ENCODE results near the gene KLF3.
"Not testable (repeated sequence)": the region's sequence is repeated elsewhere in the genome, so short reads cannot be mapped to it uniquely, and the experiment has no call there.

KLF3 gene

DNA sequence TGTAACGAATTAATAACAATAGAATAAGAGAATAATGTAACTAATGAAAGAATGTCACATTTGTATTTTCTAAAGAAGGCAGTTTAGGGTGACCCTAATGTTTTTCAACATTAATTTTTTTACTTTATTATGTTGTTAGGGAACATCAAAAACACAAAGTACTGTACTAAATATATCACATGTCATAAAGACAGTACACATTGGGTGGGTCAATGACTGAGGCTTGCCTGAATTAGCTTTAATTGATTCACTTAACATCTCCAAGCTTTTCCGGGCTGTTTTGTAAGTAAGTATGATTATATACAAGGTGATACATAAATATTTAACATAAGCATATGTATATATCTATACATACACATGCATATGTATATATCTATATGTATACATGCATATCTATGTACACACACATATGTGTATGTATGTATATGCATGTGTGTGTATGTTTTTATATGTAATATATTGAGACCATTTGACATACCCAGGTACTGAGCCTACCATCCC is 43.4 kb upstream of the KLF3 start:
- DNase-seq (ENCODE audit: low spot score): no peak
- TF ChIP-seq, protein P1, sequence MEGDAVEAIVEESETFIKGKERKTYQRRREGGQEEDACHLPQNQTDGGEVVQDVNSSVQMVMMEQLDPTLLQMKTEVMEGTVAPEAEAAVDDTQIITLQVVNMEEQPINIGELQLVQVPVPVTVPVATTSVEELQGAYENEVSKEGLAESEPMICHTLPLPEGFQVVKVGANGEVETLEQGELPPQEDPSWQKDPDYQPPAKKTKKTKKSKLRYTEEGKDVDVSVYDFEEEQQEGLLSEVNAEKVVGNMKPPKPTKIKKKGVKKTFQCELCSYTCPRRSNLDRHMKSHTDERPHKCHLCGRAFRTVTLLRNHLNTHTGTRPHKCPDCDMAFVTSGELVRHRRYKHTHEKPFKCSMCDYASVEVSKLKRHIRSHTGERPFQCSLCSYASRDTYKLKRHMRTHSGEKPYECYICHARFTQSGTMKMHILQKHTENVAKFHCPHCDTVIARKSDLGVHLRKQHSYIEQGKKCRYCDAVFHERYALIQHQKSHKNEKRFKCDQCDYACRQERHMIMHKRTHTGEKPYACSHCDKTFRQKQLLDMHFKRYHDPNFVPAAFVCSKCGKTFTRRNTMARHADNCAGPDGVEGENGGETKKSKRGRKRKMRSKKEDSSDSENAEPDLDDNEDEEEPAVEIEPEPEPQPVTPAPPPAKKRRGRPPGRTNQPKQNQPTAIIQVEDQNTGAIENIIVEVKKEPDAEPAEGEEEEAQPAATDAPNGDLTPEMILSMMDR (IDR thresholded peaks at IDR 0.05; ENCODE audit: borderline replicate concordance, control extremely low read depth, extremely low read depth, insufficient read depth, missing control alignments): no peak
- in situ Hi-C loops (cut with MboI; ENCODE audit: low sequenced_read_pairs, unreplicated experiment): no loop called here

DNA sequence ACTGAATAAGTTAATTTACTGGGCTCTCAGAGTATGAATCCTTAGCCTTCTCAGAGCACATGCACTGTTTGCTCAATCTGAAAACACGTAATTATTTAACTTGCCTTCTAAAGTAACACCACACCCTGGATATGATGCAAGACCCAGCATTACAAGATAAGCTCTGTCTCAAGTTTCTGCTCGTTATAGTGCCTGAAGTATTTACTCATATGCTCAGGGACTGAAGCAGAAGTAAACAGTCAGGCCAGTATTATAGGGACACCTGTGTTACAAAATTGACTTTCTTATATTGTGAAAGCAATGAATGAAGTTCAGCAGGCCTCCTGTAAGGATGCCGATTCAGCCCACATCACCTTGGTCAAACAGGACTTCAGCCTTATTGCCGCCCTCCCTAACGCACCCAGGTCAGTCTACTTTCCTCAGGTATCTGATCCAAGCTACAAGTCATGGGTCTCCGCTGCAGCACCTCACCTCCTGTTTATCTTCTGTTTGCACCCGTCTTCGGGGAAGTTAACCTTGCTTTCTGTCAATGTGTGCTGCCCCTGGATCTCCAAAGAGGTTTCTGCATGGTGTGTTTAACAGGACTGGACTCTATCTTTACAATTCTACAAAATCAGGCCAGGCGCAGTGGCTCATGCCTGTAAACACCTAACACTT is 42.8 kb upstream of the KLF3 start:
- TF ChIP-seq, protein P1 (IDR thresholded peaks at IDR 0.05; ENCODE audit: borderline replicate concordance, control extremely low read depth, extremely low read depth, insufficient read depth, missing control alignments): no peak
- in situ Hi-C loops (cut with MboI; ENCODE audit: low sequenced_read_pairs, unreplicated experiment): no loop called here
- no peak for DNase-seq (ENCODE audit: low spot score)

DNA sequence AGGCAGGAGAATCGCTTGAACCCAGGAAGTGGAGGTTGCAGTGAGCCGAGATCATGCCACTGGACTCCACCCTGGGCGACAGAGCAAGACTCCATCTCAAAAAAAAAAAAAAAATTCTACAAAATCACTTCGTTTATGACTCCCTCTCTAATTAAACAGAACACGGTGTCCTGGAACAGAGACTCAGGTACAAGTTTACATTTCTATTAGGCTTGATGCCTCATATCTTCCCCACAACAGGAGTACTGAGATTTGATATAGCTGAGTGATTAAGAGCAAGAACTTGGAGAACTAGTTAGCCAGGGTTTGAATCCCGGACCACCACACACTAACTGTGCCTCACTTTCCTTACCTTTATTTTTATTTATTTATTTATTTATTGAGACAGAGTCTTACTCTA is 42.2 kb upstream of the KLF3 start:
- TF ChIP-seq, protein P1 (IDR thresholded peaks at IDR 0.05; ENCODE audit: borderline replicate concordance, control extremely low read depth, extremely low read depth, insufficient read depth, missing control alignments): no peak
- no peak for DNase-seq (ENCODE audit: low spot score)
- in situ Hi-C loops (cut with MboI; ENCODE audit: low sequenced_read_pairs, unreplicated experiment): no loop called here

DNA sequence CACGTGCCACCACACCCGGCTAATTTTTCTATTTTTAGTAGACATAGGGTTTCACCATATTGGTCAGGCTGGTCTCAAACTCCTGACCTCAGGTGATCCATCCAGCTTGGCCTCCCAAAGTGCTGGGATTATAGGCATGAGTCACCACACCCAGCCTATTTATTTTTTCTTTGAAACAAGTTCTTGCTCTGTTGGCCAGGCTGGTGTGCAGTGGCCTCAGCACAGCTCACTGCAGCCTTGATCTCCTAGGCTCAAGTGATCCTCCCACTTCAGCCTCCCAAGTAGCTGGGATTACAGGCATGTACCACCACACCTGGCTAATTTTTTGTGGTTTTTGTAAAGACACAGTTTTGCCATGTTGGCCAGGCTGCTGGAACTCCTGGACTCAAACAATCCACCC is 41.7 kb upstream of the KLF3 start:
- DNase-seq (ENCODE audit: low spot score); in situ Hi-C loops (cut with MboI; ENCODE audit: low sequenced_read_pairs, unreplicated experiment): not testable (repeated sequence)

DNA sequence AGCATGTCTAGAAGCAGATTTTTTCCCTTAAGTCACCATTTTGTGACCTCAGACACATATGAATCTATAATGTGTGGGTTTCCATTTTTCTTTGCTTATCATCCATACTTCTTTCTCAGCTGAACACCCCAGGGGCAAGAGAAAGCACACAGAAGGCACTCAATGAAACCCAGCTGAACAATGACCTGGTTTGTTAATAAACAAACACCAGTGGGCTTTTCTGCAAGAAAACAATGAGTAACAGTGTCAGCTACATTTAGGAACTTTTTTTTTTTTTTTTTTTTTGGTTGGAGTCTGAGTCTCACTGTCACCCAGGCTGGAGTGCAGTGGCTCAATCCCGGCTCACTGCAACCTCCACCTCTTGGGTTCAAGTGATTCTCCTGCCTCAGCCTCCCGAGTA is 40.7 kb upstream of the KLF3 start:
- TF ChIP-seq, protein P1 (IDR thresholded peaks at IDR 0.05; ENCODE audit: borderline replicate concordance, control extremely low read depth, extremely low read depth, insufficient read depth, missing control alignments): no peak
- in situ Hi-C loops (cut with MboI; ENCODE audit: low sequenced_read_pairs, unreplicated experiment): no loop called here
- DNase-seq (ENCODE audit: low spot score): no peak

DNA sequence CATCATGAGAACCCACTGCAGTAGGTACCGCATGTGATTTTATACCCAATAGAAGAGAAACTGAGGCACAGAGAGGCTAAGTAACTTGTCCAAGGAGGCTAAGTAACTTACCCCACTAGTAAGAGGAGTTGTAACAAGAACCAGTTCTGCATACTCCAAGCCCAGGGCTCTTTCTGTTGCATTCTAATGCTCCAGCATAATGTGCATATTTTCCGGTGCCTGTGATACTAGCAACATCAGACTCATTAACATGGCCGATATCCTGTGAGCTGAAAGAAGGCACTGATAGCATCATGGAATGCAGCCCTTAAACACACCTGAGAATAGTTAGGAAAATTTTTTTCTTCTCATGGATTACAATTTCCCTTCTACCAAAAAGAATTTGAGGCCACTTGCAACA is 39.7 kb upstream of the KLF3 start:
- in situ Hi-C loops (cut with MboI; ENCODE audit: low sequenced_read_pairs, unreplicated experiment): no loop called here
- TF ChIP-seq, protein P1 (IDR thresholded peaks at IDR 0.05; ENCODE audit: borderline replicate concordance, control extremely low read depth, extremely low read depth, insufficient read depth, missing control alignments): no peak
- no peak for DNase-seq (ENCODE audit: low spot score)

DNA sequence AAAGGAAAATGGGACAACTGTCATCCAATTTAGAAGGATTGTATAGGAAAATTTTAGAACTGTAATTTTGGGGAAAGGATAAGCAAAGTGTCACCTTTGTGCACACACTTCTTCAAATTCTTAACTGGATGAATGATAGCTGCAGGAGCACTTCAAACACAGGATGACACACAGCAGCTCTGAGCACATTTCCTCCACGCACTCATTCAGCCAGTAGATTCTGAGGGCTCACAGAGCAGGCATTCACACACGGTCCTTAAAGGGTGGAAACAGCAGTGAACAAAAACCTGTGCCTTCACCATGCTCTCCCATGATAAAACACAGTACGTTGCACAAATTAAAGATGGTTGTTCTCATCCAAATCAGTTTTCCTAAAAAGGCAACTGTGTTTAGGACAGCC is 38.5 kb upstream of the KLF3 start:
- TF ChIP-seq, protein P1 (IDR thresholded peaks at IDR 0.05; ENCODE audit: borderline replicate concordance, control extremely low read depth, extremely low read depth, insufficient read depth, missing control alignments): no peak
- no peak for DNase-seq (ENCODE audit: low spot score)
- in situ Hi-C loops (cut with MboI; ENCODE audit: low sequenced_read_pairs, unreplicated experiment): no loop called here

DNA sequence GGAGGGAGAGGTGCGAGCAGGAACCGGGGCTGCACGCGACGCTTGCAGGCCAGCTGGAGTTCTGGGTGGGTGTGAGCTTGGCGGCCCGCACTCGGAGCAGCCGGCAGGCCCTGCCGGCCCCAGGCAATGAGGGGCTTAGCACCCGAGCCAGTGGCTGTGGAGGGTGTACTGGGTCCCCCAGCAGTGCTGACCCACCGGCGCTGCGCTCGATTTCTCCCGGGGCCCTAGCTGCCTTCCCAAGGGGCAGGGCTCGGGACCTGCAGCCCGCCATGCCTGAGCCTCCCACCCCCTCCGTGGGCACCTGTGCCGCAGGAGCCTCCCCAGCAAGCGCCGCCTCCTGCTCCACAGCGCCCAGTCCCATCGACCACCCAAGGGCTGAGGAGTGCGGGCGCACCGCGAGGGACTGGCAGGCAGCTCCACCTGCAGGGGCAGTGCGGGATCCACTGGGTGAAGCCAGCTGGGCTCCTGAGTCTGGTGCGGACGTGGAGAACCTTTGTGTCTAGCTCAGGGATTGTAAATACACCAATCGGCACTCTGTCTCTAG is 37.0 kb upstream of the KLF3 start:
- in situ Hi-C loops (cut with MboI; ENCODE audit: low sequenced_read_pairs, unreplicated experiment); DNase-seq (ENCODE audit: low spot score): not testable (repeated sequence)

Measured in GM13976 (cell line).